Astrocyte (in vitro differentiated cells and primary cell): ENCODE measurements around the gene RNU5B-1. TPM values are rescaled to one million over a fixed set of nuclear protein-coding genes. Genes with fewer than 3 reads are reported as not detected.
"Not testable (repeated sequence)": the region's sequence is repeated elsewhere in the genome, so short reads cannot be mapped to it uniquely, and the experiment has no call there.

Experiments used
- DNase-seq: peaks from one replicate; pipeline ENCODE4 v3.0.0-alpha.2; 2010; ENCODE audit warnings: low read depth
- FAIRE-seq: peaks from 2 replicates; lab custom pipeline; 2011; peaks lifted over from hg19 to GRCh38; lab: Jason Lieb, UNC
- H2AFZ ChIP-seq: 2 replicates; pipeline ENCODE4 v1.6.0; 2012; ENCODE audit warnings: low read depth, low read length, inconsistent platforms
- H3K27ac ChIP-seq: 2 replicates; pipeline ENCODE4 v1.5.1; 2011; ENCODE audit warnings: low read depth, low read length, inconsistent platforms
- H3K27me3 ChIP-seq: 2 replicates; pipeline ENCODE4 v1.6.0; 2011; ENCODE audit warnings: low read length, inconsistent platforms; ENCODE audit not compliant: insufficient read depth
- H3K36me3 ChIP-seq: 2 replicates; pipeline ENCODE4 v1.5.1; 2011; ENCODE audit warnings: low read length, inconsistent platforms; ENCODE audit not compliant: insufficient read depth
- H3K4me1 ChIP-seq: 2 replicates; pipeline ENCODE4 v1.5.1; 2011; ENCODE audit warnings: low read length, inconsistent platforms; ENCODE audit not compliant: insufficient read depth
- H3K4me2 ChIP-seq: 2 replicates; pipeline ENCODE4 v1.6.0; 2012; ENCODE audit warnings: low read length, inconsistent platforms
- H3K4me3 ChIP-seq: 2 replicates; pipeline ENCODE4 v1.5.1; 2011; ENCODE audit warnings: low read depth, mild to moderate bottlenecking, low read length, inconsistent platforms; ENCODE audit not compliant: insufficient read depth
- H3K79me2 ChIP-seq: 2 replicates; pipeline ENCODE4 v1.6.0; 2012; ENCODE audit warnings: mild to moderate bottlenecking, low read length, inconsistent platforms; ENCODE audit not compliant: insufficient read depth
- H3K9ac ChIP-seq: 2 replicates; pipeline ENCODE4 v1.6.0; 2012; ENCODE audit warnings: mild to moderate bottlenecking, low read length, inconsistent platforms
- H3K9me3 ChIP-seq: 2 replicates; pipeline ENCODE4 v1.5.1; 2012; ENCODE audit warnings: low read depth, mild to moderate bottlenecking, low read length, inconsistent platforms; ENCODE audit not compliant: insufficient read depth
- H4K20me1 ChIP-seq: 2 replicates; pipeline ENCODE4 v1.6.0; 2012; ENCODE audit warnings: low read length, inconsistent platforms; ENCODE audit not compliant: insufficient read depth
- H3K27ac Mint-ChIP-seq: one replicate; pipeline ENCODE4 v1.8.0; 2021; ENCODE audit warnings: mild to moderate bottlenecking, mixed read lengths; ENCODE audit not compliant: unreplicated experiment
- H3K27me3 Mint-ChIP-seq: one replicate; pipeline ENCODE4 v1.8.0; 2021; ENCODE audit warnings: low read depth, mixed read lengths; ENCODE audit not compliant: unreplicated experiment
- H3K36me3 Mint-ChIP-seq: one replicate; pipeline ENCODE4 v1.8.0; 2021; ENCODE audit warnings: low read depth, mixed read lengths; ENCODE audit not compliant: unreplicated experiment
- H3K4me1 Mint-ChIP-seq: one replicate; pipeline ENCODE4 v1.8.0; 2021; ENCODE audit warnings: low read depth, mixed read lengths; ENCODE audit not compliant: unreplicated experiment
- H3K4me3 Mint-ChIP-seq: one replicate; pipeline ENCODE4 v1.8.0; 2021; ENCODE audit warnings: mild to moderate bottlenecking, moderate library complexity, mixed read lengths; ENCODE audit not compliant: unreplicated experiment
- H3K9me3 Mint-ChIP-seq: one replicate; pipeline ENCODE4 v1.8.0; 2021; ENCODE audit warnings: mild to moderate bottlenecking, mixed read lengths; ENCODE audit not compliant: unreplicated experiment
- EZH2 ChIP-seq: IDR thresholded peaks from 2 replicates; pipeline ENCODE4 v1.6.1; 2012; ENCODE audit warnings: mild to moderate bottlenecking, low read length, inconsistent platforms; ENCODE audit not compliant: insufficient read depth
- total RNA-seq: library from RNA; stranded (reverse); gene quantifications from 2 replicates; pipeline ENCODE4 v1.2.1, GENCODE V29; 2021
- TF ChIP-seq, protein P1 (sequence below): IDR thresholded peaks from 2 replicates; pipeline ENCODE4 v1.5.1; 2011; ENCODE audit warnings: low read depth, mild to moderate bottlenecking, inconsistent platforms, low read length, moderate library complexity; ENCODE audit not compliant: insufficient read depth

RNU5B-1 gene
- total RNA-seq, 1 donor from 2014 or later, result 11.7 TPM

DNA sequence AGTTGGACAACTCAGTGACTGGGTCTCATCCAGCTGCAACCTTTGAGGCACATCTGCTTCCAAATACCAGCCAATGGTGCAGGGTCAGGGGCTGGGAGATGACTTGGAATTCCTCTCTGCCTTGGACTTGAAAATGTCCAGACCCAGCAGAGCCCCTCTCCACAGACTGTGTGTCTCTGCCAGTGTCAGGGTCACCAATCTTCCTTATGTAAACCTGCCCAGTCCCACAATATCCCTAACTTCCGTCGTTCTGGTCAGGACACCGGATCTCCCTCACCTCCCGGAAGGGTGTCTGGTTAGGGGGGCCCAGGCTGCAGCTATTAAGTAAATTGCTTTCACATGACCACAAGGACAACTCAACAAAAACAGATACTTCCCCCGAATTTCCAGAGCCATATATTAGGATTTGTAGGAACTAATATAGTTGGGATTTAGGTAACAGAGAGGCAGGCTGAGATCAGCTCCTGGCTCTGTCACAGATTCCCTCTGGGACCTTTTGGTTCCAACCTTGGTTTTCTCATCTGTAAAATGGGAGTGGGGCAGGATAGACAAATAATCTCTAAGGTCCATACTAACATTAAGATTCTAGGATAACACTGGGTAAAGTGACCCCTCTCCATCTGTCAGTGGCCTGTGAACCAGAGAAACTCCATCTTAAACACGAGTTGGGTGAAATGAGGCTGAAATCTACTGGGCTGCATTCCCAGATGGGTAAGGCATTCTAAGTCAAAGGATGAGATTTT lies 42.5 kb downstream of the RNU5B-1 start:
- H3K4me1 ChIP-seq, result no peaks in the 10 kb centered on the region
- H3K4me3 ChIP-seq, result no peak overlapping the region
- no peaks in the 10 kb centered on the region for H3K79me2 ChIP-seq
- H3K27me3 ChIP-seq, result no peaks in the 10 kb centered on the region
- no peak for TF ChIP-seq EZH2
- TF ChIP-seq, protein P1, sequence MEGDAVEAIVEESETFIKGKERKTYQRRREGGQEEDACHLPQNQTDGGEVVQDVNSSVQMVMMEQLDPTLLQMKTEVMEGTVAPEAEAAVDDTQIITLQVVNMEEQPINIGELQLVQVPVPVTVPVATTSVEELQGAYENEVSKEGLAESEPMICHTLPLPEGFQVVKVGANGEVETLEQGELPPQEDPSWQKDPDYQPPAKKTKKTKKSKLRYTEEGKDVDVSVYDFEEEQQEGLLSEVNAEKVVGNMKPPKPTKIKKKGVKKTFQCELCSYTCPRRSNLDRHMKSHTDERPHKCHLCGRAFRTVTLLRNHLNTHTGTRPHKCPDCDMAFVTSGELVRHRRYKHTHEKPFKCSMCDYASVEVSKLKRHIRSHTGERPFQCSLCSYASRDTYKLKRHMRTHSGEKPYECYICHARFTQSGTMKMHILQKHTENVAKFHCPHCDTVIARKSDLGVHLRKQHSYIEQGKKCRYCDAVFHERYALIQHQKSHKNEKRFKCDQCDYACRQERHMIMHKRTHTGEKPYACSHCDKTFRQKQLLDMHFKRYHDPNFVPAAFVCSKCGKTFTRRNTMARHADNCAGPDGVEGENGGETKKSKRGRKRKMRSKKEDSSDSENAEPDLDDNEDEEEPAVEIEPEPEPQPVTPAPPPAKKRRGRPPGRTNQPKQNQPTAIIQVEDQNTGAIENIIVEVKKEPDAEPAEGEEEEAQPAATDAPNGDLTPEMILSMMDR, result no peak
- H2AFZ ChIP-seq, result no peak overlapping the region
- H3K36me3 Mint-ChIP-seq, result peaks cover 6% of the 10 kb centered on the region
- H3K4me1 Mint-ChIP-seq, result peaks cover 2% of the 10 kb centered on the region
- peaks cover 5% of the 10 kb centered on the region for H3K27me3 Mint-ChIP-seq
- H3K4me3 Mint-ChIP-seq, result no peak overlapping the region
- H3K9me3 Mint-ChIP-seq, result no peaks in the 10 kb centered on the region
- no peak for FAIRE-seq
- no peak for DNase-seq
- no peak overlapping the region for H3K9ac ChIP-seq
- H3K27ac ChIP-seq, result no peak overlapping the region
- no peaks in the 10 kb centered on the region for H3K36me3 ChIP-seq
- no peaks in the 10 kb centered on the region for H3K9me3 ChIP-seq
- H3K27ac Mint-ChIP-seq, result no peak overlapping the region
- H3K4me2 ChIP-seq, result no peak overlapping the region
- no peaks in the 10 kb centered on the region for H4K20me1 ChIP-seq

DNA sequence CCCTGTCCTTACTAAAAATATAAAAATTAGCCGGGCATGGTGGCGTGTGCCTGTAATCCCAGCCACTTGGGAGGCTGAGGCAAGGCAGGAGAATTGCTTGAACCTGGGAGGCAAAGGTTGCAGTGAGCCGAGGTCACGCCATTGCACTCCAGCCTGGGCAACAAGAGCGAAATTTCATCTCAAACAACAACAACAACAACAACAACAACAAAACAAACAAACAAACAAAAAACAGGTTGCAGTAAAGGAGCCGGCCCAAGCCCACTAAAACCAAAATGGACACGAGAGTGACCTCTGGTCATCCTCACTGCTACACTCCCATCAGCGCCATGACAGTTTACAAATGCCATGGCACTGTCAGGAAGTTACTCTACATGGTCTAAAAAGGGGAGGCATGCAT lies 43.3 kb downstream of the RNU5B-1 start:
- not testable (repeated sequence) for FAIRE-seq, H3K4me2 ChIP-seq, H3K4me3 Mint-ChIP-seq, H3K79me2 ChIP-seq, H3K9me3 ChIP-seq, H3K27ac ChIP-seq, H3K27me3 Mint-ChIP-seq, DNase-seq, H3K4me1 Mint-ChIP-seq, H3K9me3 Mint-ChIP-seq, H2AFZ ChIP-seq, H3K9ac ChIP-seq, H3K36me3 ChIP-seq, H3K4me1 ChIP-seq, H3K4me3 ChIP-seq, H3K27me3 ChIP-seq, H3K36me3 Mint-ChIP-seq, H4K20me1 ChIP-seq, H3K27ac Mint-ChIP-seq

DNA sequence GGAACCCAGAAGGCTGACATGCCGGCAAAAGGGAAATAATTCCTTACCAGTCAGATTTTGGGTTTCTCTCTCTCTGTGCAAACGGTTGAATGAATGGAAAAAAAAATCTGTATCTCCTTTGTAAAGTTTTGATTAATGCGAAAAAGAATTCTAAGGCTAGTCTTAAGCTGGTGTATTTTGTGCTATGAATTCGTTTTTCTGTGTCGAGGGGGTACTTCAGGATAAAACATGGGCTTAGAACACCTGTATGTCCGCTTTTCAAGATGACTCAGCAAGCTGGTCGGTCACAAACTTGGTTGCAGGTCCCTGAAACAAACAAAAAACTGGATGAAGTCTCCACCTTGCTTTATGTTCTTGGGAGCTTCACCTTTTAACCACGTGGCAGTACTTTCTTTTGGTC lies 44.9 kb downstream of the RNU5B-1 start:
- peaks cover 3% of the 10 kb centered on the region for H3K9me3 Mint-ChIP-seq
- no peak overlapping the region for H3K4me2 ChIP-seq
- H3K36me3 Mint-ChIP-seq, result peaks cover 8% of the 10 kb centered on the region
- H2AFZ ChIP-seq, result no peak overlapping the region
- H3K4me3 Mint-ChIP-seq, result no peak overlapping the region
- H3K9ac ChIP-seq, result no peak overlapping the region
- no peak for DNase-seq
- FAIRE-seq, result no peak
- H3K4me1 ChIP-seq, result no peaks in the 10 kb centered on the region
- H3K27ac Mint-ChIP-seq, result no peak overlapping the region
- H3K36me3 ChIP-seq, result no peaks in the 10 kb centered on the region
- peaks cover 2% of the 10 kb centered on the region for H3K4me1 Mint-ChIP-seq
- no peaks in the 10 kb centered on the region for H3K9me3 ChIP-seq
- H3K27ac ChIP-seq, result no peak overlapping the region
- peaks cover 2% of the 10 kb centered on the region for H3K27me3 Mint-ChIP-seq
- no peaks in the 10 kb centered on the region for H4K20me1 ChIP-seq
- H3K4me3 ChIP-seq, result no peak overlapping the region
- TF ChIP-seq, protein P1, result no peak
- TF ChIP-seq EZH2, result no peak
- H3K79me2 ChIP-seq, result no peaks in the 10 kb centered on the region
- peaks cover 3% of the 10 kb centered on the region for H3K27me3 ChIP-seq

DNA sequence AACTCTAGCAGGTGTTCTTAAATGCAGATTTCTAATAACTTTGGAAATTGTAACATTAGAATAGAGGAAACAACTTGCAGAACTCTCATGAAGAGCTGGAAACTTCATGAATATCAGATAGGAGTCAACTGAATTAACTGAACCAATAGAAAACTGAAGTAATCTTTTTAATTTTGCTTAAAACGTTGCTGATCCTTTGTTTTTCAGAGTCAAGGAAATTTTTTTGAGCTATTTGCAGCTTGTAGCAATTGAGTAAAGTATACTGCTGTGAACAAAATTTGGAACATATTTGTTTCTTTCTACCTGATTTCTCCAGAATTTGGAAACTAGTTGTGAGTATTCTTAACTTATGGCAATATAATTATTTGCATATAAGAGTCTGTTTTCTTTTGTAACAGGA lies 47.5 kb downstream of the RNU5B-1 start:
- H3K9ac ChIP-seq, H3K27me3 Mint-ChIP-seq, FAIRE-seq, H3K79me2 ChIP-seq, H3K4me1 Mint-ChIP-seq, H3K27ac ChIP-seq, DNase-seq, H3K4me3 ChIP-seq, H3K4me2 ChIP-seq, H2AFZ ChIP-seq, H4K20me1 ChIP-seq, H3K9me3 ChIP-seq, H3K4me3 Mint-ChIP-seq, H3K27ac Mint-ChIP-seq, H3K9me3 Mint-ChIP-seq, H3K4me1 ChIP-seq, H3K36me3 ChIP-seq: not testable (repeated sequence)
- peaks cover 17% of the 10 kb centered on the region for H3K27me3 ChIP-seq
- peaks cover 11% of the 10 kb centered on the region for H3K36me3 Mint-ChIP-seq
